A673 (cell line): ENCODE results near the gene UBE2J2. TPM values are rescaled to one million over a fixed set of nuclear protein-coding genes. Genes with fewer than 3 reads are reported as not detected.
A peak's percentile ranks its signal among the peaks of the same experiment; 100 is the strongest.

Experiments used
- BruUV-seq: library from RNA; stranded (reverse); fragments of 400-500 nt; replicated peaks from 2 replicates; lab custom pipeline; 2021; lab: Mats Ljungman, UMichigan
- CTCF ChIA-PET: fragments of 300-600 bp; sonication (Branson Sonifier 250); formaldehyde crosslinking; loops from one replicate; lab custom pipeline; 2022; ENCODE audit warnings: antibody characterized with exemption; lab: Charles Lee
- POLR2A ChIA-PET: fragments of 300-600 bp; sonication (Branson Sonifier 250); formaldehyde crosslinking; loops from one replicate; lab custom pipeline; 2022; ENCODE audit warnings: antibody characterized with exemption; ENCODE audit not compliant: low non-redundant PET; lab: Charles Lee
- DNase-seq: peaks from one replicate; pipeline ENCODE4 v3.0.0-alpha.2; 2015; ENCODE audit warnings: low spot score
- H3K27ac ChIP-seq: fragments of 200-600 bp; sonication (generic); 2 replicates; pipeline ENCODE4 v1.5.1; 2016; ENCODE audit warnings: mixed run types, low read depth, mild to moderate bottlenecking, mixed read lengths, antibody characterized with exemption, low read length; ENCODE audit not compliant: poor library complexity, severe bottlenecking
- H3K27me3 ChIP-seq: fragments of 200-600 bp; sonication (generic); replicated peaks from 2 replicates; pipeline ENCODE4 v1.6.1; 2017; ENCODE audit warnings: mixed run types, low read depth, mild to moderate bottlenecking, mixed read lengths, antibody characterized with exemption, low read length; ENCODE audit not compliant: insufficient read depth, poor library complexity
- H3K36me3 ChIP-seq: fragments of 200-600 bp; sonication (generic); 2 replicates; pipeline ENCODE4 v1.6.1; 2016; ENCODE audit warnings: mixed run types, mild to moderate bottlenecking, mixed read lengths, antibody characterized with exemption, low read length; ENCODE audit not compliant: insufficient read depth, poor library complexity, severe bottlenecking
- H3K4me1 ChIP-seq: fragments of 200-600 bp; sonication (generic); 2 replicates; pipeline ENCODE4 v1.6.1; 2017; ENCODE audit warnings: mixed run types, mild to moderate bottlenecking, mixed read lengths, antibody characterized with exemption, low read length; ENCODE audit not compliant: insufficient read depth, poor library complexity, severe bottlenecking
- H3K4me3 ChIP-seq: fragments of 200-600 bp; sonication (generic); 2 replicates; pipeline ENCODE4 v1.5.1; 2016; ENCODE audit warnings: low read depth, mixed run types, mild to moderate bottlenecking, mixed read lengths, low read length; ENCODE audit not compliant: poor library complexity, severe bottlenecking
- H3K9me3 ChIP-seq: fragments of 200-600 bp; sonication (generic); 2 replicates; pipeline ENCODE4 v1.6.1; 2016; ENCODE audit warnings: mixed run types, low read depth, mild to moderate bottlenecking, mixed read lengths, antibody characterized with exemption, low read length; ENCODE audit not compliant: poor library complexity, severe bottlenecking
- EZH2 ChIP-seq: fragments of 200-600 bp; sonication (generic); IDR thresholded peaks from 2 replicates; pipeline ENCODE4 v1.6.1; 2017; ENCODE audit warnings: borderline replicate concordance, low read depth, mild to moderate bottlenecking, mixed read lengths, antibody characterized with exemption, low read length; ENCODE audit not compliant: poor library complexity, severe bottlenecking
- intact Hi-C: fragments of 100-400 bp; cut with micrococcal nuclease; formaldehyde crosslinking; loops from one replicate; pipeline ENCODE4 v1.10.0; 2022; ENCODE audit not compliant: unreplicated experiment
- total RNA-seq: library from RNA; stranded (reverse); gene quantifications from 2 replicates; pipeline ENCODE4 v1.2.3, GENCODE V29; 2021
- TF ChIP-seq, protein P1 (sequence below): fragments of 300-800, 200-600 bp; sonication (generic); conservative IDR thresholded peaks from 2 replicates; pipeline ENCODE4 v1.5.1; 2017; ENCODE audit warnings: low read depth, mild to moderate bottlenecking, antibody characterized with exemption, low read length, moderate library complexity, mixed read lengths

UBE2J2 gene
- total RNA-seq, 1 experiment from 2014 or later: 92.8 TPM

DNA sequence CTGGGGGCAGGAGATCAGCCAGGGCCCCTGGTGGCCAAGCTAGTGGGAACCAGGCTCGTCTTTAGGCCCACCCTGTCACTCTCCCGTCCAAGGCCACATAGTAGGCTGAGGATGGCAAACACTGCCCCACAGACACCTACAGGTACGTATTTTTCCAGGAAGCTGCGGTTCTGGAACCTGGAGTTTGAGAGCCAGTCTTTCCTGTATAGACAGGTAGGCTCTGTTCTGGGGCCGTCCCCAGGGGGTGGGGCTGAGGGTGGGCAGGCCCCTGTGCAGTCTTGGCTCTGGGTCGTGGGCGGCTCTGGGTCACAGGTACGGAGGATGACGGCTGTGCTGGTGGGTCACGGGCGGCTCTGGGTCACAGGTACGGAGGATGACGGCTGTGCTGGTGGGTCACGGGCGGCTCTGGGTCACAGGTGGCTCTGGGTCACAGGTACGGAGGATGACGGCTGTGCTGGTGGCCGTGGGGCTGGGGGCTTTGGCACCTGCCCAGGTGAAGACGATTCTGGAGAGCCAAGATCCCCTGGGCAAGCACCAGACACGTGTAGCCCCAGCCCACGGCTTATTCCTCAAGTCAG is 36.9 kb upstream of the UBE2J2 start:
- peaks cover 36% of the 10 kb centered on the region for H3K36me3 ChIP-seq
- peaks cover 21% of the 10 kb centered on the region for H3K4me1 ChIP-seq
- ChIA-PET CTCF (no interaction called here), POLR2A (interaction anchor here (0.6 kb wide), 1 partner anchor 432 kb away, joined by 4 read pairs; no protein-coding TSS in a partner anchor)
- H3K9me3 ChIP-seq: no peaks in the 10 kb centered on the region
- no peak overlapping the region for H3K4me3 ChIP-seq
- H3K27ac ChIP-seq: no peak overlapping the region
- no peak for DNase-seq
- no peaks in the 10 kb centered on the region for H3K27me3 ChIP-seq
- TF ChIP-seq, protein P1, sequence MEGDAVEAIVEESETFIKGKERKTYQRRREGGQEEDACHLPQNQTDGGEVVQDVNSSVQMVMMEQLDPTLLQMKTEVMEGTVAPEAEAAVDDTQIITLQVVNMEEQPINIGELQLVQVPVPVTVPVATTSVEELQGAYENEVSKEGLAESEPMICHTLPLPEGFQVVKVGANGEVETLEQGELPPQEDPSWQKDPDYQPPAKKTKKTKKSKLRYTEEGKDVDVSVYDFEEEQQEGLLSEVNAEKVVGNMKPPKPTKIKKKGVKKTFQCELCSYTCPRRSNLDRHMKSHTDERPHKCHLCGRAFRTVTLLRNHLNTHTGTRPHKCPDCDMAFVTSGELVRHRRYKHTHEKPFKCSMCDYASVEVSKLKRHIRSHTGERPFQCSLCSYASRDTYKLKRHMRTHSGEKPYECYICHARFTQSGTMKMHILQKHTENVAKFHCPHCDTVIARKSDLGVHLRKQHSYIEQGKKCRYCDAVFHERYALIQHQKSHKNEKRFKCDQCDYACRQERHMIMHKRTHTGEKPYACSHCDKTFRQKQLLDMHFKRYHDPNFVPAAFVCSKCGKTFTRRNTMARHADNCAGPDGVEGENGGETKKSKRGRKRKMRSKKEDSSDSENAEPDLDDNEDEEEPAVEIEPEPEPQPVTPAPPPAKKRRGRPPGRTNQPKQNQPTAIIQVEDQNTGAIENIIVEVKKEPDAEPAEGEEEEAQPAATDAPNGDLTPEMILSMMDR: no peak
- TF ChIP-seq EZH2: no peak
- no TSS peak for BruUV-seq
- intact Hi-C loops: no loop called here

DNA sequence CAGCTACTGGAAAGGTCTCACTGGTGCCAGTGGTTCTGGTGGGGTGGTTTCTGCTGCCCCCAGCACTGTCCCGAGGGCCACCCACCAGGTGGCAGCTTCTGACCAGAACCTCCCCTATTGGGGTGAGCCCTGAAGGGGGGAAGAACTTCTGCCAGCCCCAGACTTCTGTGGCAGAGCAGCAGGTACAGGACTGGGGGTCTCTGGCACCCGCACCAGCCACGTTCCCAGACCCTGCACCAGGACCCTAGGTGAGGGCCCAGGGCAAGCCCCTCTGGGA is 36.4 kb upstream of the UBE2J2 start:
- POLR2A ChIA-PET: no interaction called here
- no peak overlapping the region for H3K27ac ChIP-seq
- CTCF ChIA-PET: no interaction called here

DNA sequence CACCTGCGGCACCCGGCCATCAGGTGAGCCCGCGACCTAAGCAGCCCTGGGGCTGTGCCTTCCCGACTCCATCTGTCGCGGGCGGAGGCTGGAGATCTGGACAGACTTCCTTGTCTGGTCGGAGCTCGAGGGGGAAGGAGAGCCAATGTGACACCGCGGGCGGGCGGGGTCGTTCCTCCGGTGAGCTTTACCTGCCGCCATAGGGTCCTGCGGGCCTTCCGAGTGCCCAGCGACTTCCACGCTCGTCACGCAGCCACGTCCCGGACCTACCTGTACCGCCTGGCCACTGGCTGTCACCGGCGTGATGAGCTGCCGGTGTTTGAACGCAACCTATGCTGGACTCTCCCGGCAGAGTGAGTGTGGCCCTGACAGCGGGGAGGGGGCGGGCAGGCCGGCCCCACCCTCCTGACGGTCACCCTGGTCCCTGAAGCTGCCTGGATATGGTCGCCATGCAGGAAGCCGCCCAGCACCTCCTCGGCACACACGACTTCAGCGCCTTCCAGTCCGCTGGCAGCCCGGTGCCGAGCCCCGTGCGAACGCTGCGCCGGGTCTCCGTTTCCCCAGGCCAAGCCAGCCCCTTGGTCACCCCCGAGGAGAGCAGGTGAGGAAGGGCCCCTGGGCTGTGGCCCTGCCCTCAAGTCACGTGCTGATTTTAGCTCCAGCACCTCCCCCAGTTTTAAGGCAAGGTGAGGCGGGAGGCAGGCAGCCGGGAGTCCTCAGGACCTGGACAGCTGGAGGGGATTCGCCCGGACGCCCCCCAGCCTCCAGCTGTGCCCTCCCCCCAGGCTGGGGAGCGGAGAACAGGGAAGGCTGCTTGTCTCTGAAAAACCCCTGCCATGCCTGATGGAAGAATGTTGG is 35.8 kb upstream of the UBE2J2 start:
- ChIA-PET POLR2A (interaction anchor here (0.5 kb wide), 1 partner anchor 361 kb away, joined by 8 read pairs; no protein-coding TSS in a partner anchor), CTCF (no interaction called here)
- Histone ChIP-seq H3K4me3 (peak overlapping the region; percentile 88), H3K4me1 (peaks cover 31% of the 10 kb centered on the region), H3K9me3 (no peaks in the 10 kb centered on the region), H3K27ac (peak overlapping the region; percentile 96), H3K27me3 (no peaks in the 10 kb centered on the region), H3K36me3 (peaks cover 27% of the 10 kb centered on the region)
- peak; percentile 37 for DNase-seq
- no TSS peak for BruUV-seq
- intact Hi-C loops: loop anchor here (5.0 to 10.0 kb wide), 2 partner anchors 187 to 285 kb away; partner anchors contain the start of gene AGRN
- TF ChIP-seq, protein P1: no peak
- TF ChIP-seq EZH2: no peak

More for the DNA sequence above, 36.4 kb upstream of the UBE2J2 start:
- peaks cover 26% of the 10 kb centered on the region for H3K4me1 ChIP-seq
- H3K27me3 ChIP-seq: no peaks in the 10 kb centered on the region
- H3K9me3 ChIP-seq: no peaks in the 10 kb centered on the region
- BruUV-seq: no TSS peak
- TF ChIP-seq, protein P1: no peak
- no peak for TF ChIP-seq EZH2
- H3K36me3 ChIP-seq: peaks cover 33% of the 10 kb centered on the region
- no peak for DNase-seq
- H3K4me3 ChIP-seq: peak overlapping the region; percentile 88
- intact Hi-C loops: no loop called here
